Activated CD4-positive, alpha-beta T cell treated with anti-CD3 and anti-CD28 coated beads, Interleukin-2, Interleukin-6, amounts not matched to agents 100 ng/mL and 50 ng/mL, durations not matched to agents 16 hours and 8 hours (primary cell): ENCODE data around the gene NEURL4.
"Not testable (repeated sequence)": the region's sequence is repeated elsewhere in the genome, so short reads cannot be mapped to it uniquely, and the experiment has no call there.

ENCODE experiments used
- DNase-seq: peaks from one replicate; pipeline ENCODE4 v3.0.0-alpha.2; 2020

NEURL4 gene

DNA sequence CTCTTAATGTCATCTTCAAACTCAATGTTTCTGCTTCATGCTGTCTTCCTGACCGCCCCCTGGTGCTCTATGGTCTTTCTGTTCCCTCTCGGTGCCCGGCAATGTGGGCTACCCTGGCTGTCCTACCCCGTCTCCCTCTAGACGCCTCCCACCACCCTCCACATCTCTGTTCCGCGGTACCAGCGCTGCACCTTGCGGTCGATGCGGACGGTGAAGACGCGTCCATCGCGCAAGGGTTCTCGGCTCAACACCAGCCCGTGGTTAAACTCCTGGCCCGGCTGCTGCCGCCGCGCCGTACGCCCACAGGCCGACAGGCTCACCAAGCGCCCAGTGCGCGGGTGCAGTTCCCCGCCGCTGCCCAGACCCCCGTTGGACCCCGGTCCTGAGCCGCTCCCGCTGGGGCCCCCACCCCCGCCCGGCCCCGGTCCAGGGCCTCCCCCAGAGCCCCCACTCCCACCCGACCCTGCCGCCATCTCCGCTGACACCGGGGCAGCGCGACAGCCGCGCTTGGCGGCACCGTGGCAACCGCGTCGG is at the start of gene NEURL4:
TSS of gene NEURL4 (minus strand) at position 496 of the 534 bp plus-strand sequence. CDS start at position 473, 23 bp downstream.
- peak; percentile 41 for DNase-seq

DNA sequence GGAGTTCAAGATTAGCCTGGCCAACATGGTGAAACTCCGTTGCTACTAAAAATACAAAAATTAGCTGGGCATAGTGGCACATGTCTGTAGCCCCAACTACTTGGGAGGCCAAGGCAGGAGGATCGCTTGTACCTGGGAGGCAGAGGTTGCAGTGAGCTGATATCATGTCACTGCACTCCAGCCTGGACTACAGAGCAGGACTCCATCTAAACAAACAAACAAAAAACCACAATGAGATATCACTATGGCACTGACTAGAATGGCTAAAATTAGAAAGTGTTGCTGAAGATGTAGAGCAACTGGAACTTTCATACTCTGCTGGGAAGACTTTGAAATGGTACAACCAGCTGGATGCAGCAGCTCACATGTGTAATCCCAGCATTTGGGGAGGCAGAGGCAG is 45.2 kb upstream of the NEURL4 start:
- no peak for DNase-seq

DNA sequence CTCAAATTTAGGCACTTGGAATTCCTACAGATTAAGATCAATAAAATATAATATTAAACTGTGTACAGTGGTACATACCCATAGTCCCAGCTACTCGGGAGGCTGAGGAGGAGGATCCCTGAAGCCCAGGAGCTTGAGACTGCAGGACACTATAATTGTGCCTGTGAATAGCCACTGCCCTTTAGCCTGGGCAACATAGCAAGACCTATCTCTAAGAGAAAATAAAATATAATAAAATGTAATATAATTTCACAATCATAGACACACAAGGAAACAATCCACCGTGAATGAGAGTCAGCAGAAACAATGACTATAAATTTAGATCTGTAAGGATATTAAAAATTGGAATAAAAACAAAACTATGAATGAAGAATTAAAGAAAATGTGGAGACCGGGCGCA is 41.7 kb upstream of the NEURL4 start:
- DNase-seq = no peak

DNA sequence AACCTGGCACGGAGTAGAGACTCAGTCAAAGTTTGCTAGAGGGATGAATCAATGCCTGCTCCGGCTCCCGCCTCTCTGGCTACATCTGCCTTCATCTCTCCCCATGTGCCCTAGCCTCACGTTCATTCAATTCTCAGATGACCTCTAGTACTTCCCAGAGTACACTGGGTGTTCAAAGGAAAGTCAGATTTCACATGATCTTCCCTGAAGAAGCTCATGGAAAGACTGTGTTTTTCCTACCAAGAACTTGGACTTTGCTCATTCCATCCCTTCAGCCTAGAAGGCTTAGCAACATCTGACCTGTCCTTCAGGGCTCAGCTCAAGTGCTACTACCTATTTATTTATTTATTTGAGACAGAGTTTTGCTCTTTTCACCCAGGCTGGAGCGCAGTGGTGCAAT is 40.7 kb upstream of the NEURL4 start:
- DNase-seq = no peak

DNA sequence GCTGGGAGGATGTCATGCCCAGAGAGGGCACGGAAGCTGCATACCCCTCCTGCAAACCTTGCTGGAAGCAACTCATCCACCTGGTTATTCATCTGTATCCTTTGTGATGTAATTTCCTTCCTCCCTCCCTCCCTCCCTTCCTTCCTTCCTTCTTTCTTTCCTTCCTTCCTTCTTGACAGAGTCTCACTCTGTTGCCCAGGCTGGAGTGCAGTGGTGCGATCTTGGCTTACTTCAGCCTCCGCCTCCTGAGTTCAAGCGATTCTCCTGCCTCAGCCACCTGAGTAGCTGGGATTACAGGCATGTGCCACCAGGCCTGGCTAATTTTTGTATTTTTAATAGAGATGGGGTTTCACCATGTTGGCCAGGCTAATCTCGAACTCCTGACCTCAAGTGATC is 39.5 kb upstream of the NEURL4 start:
- not testable (repeated sequence) for DNase-seq

DNA sequence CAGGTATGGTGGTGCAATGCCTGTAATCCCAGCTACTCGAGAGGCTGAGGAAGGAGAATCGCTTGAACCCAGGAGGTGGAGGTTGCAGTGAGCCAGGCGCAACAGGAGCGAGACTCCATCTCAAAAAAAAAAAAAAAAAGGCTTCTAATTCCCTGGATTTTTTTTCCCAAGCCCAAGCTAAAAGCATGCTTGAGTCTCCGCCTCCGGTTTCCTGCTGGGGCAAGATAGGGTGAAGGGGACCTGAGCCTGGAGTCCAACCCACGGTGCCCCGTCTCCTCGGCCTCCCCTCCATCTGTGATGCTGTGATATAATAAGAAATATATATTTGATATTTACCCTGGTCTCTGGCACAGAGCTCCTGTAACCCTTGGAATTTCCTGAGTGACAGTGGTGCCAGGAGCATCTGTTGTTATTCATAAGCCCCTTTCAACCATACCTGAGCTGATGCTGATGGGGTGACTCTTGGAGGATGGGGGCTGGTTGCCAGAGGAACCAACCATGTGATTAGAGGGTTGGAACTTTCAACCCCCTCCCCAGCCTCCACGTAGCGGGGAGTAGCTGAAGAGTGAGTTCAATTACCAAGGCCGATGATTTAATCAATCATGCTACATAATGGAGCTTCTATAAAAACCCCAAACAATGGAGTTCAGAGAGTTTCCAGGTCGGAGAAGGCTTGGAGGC is 38.9 kb upstream of the NEURL4 start:
- no peak for DNase-seq

DNA sequence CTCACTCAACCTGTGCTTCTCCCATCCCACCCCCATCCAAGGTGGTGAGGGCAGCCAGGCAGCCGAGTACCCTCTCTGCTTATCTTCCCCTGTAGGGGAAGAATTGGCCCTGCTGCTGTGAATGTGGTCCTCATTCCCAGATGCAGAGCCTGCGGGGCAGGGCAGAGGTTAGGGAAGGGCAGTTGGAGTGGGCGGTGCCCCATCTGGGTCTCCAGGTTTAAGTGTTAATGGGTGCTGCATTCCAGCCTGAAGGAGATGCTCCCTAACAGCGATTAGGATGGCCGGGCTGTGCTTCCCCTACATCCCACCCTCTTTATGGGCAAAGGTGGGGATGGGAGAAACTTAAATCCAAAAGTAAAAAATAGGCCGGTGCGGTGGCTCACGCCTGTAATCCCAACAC is 37.9 kb upstream of the NEURL4 start:
- DNase-seq = no peak

DNA sequence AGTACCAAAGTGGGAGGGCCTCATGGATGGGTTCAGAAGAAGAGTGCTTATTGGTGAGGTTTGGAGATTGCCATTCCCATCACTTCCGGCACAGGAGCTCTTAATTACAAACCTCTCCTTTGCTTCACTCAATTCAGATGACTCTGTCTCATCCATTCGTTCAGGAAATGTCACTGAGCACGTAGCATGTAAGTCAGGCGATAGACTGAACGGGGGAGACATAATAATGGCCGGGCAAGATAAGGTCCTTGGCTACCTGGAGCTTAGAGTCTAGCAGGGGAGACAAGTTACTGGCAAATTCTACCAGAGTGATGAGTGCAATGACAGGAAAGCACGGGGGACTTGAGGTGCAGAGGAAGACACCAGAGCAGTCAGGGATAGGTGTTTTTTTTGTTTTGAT is 36.8 kb upstream of the NEURL4 start:
- DNase-seq = not testable (repeated sequence)

DNA sequence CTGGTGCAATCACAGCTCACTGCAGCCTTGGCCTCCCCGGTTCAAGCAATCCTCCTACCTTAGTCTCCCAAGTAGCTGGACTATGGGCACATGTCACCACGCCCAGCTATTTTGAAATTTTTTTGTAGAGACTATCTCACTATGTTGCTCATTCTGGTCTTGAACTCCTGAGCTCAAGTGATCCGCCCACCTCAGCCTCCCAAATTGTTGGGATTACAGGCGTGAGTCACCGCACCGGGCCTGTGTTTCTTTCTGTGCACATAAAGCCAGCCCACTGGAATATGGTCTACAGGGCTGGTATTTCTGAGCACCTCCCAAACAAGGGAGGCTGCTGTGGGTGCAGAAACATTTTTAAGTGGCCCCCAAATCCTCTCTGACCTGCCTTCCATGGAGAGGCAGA is 34.2 kb upstream of the NEURL4 start:
- no peak for DNase-seq

DNA sequence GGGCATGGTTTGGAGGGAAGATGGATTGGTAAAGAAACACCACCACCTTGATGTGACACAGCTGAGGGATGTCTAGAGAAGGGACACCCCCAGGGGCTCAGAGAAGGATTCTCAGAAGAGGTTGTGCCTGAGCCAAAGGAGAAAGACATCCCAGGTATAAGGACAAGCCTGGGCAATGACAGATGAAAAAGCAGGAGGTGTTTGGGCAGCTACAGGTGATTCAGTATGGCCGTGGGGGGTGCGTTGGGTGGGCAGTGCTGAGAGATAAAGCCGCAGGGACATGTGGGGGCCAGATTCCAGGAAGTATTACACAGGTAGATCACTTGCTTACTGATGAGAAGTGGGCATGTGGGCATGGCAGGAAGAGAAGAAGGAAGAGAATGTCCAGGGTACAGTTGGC is 32.8 kb upstream of the NEURL4 start:
- DNase-seq = no peak

DNA sequence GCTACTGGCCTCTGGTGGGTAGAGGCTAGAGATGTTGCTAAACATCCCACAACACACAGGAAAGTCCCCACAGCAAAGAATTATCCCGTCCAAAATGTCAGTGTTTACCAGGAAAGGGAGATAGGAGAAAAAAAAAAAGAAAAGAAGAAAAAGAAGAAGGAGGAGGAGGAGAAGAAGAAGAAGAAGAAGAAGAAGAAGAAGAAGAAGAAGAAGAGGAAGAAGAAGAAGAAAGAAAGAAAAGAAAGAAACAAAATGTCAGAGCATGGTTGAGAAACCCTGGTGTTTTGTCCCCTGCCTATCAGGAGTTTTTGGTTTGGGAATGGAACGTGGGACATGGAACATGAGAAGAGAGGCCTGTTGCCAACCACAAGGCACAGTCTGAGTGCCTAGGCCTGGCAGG is 28.2 kb upstream of the NEURL4 start:
- DNase-seq = no peak

DNA sequence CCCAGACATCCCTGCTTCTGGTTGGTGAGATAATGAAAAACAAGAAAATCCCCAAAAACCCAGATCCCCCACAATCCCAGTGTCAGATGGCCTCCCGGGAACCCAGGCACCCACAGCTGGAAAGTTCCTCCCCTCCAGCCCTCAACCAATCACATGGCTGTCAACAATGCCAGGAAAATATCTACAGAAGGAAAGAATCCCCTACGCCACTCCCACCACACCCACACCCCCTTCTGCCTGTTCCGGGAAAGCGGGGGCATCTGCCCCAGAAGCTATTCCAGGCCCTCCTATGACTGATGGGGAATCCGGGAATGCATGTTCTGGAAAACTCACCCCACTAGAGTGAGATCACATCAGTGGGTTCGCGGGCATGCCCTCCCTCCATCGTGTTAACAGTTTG is 27.6 kb upstream of the NEURL4 start:
- DNase-seq = no peak

DNA sequence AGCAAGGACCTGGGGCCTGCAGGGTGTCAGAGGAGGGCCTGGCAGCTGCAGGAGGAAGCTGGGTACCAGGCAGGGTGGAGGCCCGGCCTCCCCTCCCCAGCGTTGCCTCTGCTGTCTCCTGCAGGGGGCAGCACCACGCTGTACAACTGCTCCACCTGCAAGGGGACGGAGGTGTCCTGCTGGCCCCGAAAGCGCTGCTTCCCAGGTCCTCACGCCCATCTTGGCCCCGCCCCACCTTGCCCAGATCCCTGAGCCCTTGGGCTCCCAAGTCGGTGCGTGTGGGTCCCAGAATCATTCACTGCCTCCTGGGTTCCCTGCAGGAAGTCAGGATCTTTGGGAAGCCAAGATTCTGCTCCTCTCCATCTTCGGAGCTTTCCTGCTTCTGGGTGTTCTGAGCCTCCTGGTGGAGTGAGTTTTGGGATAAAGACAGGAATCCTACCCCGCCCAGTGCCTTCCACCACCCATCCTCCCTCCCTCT is 27.0 kb upstream of the NEURL4 start:
- peak; percentile 92 for DNase-seq

DNA sequence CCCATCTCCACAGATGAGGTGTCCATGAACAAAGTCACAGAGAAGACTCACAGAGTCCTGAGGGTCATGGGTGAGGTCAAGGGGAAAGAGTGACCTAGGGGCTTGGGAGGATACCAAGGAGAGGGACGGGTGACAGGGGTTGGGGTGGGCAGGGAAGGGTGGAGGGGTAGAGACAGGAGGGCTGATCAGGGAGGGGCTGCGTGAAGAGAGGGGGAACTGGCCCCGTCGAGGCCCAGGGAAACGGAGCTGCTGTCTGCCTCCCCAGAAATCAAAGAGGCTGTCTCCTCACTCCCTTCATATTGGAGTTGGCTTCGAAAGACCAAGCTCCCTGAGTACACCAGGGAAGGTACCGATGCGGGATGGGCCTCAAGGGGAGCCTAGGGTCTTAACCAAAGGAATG is 26.4 kb upstream of the NEURL4 start:
- no peak for DNase-seq

DNA sequence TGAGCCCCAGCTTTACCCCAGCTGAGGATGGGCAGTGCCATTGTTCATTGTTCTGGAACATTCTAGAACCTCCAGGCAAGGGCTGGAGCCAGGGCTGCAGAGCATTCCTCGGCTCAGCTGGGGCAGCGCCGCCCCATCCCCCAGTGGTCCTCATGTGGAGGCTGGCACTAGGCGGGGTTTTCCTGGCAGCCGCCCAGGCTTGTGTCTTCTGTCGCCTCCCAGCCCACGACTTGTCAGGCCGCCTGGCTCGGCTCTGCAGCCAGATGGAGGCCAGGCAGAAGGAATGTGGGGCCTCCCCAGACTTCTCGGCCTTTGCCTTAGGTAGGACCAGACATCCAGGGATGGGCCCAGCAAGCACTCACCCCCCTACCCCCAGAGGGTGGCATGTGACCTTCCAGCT is 25.9 kb upstream of the NEURL4 start, which contains the start of gene TMEM95:
TSS of gene TMEM95 (plus strand) at position 104 of the 400 bp plus-strand sequence. CDS start at position 153, 49 bp downstream.
- DNase-seq = no peak

DNA sequence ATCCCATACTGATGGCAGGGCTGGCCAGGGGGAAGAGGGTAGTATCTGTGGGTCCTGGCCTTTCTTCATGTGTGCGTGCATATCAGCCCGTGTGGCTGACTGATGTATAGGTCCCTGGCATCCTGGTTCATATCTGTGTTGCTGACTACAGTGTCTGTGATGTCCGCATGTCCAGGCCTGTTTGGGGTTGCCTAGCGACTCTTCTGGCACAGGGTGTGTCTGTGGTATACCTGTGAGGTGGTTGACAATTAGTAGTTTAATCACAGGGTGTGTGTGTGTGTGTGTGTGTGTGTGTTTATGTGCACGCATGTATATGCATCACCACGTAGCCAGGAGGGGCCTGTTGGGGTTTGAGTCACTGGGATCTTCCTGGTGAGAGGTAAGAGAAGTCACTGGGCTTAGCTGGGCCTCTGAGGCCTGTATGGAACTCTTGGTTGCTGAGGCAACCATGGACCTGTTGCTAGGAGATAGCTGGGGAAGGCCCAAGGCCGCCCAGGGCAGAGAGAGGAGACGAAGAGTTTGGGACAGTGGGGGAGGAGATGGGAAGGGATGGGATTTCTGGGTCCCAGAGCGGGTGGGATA is 25.2 kb upstream of the NEURL4 start:
- DNase-seq = peak; percentile 44

DNA sequence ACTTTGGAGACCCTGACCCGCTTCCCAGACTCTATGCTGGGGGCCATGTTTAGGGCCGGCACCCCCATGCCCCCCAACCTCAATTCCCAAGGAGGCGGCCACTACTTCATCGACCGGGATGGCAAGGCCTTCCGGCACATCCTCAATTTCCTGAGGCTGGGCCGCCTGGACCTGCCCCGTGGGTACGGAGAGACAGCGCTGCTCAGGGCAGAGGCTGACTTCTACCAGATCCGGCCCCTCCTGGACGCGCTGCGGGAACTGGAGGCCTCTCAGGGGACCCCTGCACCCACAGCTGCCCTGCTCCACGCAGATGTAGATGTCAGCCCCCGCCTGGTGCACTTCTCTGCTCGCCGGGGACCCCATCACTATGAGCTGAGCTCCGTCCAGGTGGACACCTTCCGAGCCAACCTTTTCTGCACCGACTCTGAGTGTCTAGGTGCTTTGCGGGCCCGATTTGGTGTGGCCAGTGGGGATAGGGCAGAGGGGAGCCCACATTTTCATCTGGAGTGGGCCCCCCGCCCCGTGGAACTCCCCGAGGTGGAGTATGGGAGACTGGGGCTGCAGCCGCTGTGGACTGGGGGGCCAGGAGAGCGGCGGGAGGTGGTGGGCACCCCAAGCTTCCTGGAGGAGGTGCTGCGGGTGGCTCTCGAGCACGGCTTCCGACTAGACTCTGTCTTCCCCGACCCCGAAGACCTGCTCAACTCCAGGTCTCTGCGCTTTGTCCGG is 23.9 kb upstream of the NEURL4 start:
- DNase-seq = no peak

DNA sequence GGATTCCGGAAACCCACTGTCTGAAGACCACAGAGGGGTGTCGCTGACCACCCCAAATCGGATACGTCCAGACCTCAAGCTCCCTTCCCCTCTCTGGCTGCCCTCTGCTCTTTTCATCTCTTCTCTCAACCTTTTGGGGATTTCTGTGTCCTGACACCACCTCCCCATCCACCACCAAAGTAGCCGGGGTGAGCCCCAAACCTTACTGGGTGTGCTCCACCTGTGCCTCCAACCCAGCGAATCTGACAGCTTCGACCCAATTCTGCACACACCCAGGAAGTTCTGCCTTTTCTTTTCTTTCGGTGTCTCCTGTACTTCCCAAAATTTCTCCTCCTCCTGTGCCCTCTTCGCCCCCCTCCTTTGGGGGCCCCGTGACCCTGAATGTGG is 23.4 kb upstream of the NEURL4 start:
- no peak for DNase-seq

DNA sequence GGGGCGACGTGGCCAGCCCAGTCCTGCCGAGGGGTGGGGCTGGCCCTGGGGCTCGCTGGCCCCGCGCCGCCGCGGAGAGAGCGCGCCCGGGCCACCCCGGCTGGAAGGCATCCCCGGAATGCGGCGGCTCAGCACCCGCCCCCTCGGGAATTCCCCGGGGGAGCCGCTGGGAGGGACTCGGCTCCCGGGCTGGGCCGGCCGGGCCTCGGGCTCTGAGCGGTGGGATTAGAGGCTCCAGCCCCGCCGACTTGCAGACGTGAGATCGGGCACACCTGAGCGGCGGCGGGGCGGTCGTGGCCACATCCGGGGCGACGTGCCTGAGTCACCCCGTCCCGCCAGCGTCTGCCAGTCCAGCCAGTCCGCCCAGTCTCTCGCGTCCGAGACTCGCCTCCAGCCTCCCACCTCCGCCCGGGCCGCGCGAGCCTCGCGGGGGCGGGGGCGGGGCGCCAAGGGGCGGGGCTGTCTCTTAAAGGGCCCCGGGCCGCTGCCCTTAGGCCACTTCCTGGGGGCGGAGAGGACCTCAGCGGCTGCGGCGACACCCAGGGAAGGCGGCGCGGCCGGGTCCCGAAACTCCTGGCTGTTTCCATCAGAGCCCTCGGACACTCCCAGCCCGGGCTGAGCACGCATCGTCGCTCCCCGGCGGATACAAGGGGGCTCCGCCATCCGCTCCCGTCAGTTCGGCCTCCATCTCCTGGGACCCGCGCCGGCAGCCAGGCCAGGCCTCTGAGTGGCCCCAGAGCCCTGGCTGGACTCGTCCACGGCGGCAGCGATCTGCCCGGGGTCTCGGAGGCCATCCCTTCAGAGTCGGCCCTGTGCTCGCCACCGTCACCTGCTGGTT is 22.7 kb upstream of the NEURL4 start, which contains the start of gene KCTD11:
TSS of gene KCTD11 (plus strand) at position 498 of the 838 bp plus-strand sequence.
- DNase-seq = peak; percentile 88

DNA sequence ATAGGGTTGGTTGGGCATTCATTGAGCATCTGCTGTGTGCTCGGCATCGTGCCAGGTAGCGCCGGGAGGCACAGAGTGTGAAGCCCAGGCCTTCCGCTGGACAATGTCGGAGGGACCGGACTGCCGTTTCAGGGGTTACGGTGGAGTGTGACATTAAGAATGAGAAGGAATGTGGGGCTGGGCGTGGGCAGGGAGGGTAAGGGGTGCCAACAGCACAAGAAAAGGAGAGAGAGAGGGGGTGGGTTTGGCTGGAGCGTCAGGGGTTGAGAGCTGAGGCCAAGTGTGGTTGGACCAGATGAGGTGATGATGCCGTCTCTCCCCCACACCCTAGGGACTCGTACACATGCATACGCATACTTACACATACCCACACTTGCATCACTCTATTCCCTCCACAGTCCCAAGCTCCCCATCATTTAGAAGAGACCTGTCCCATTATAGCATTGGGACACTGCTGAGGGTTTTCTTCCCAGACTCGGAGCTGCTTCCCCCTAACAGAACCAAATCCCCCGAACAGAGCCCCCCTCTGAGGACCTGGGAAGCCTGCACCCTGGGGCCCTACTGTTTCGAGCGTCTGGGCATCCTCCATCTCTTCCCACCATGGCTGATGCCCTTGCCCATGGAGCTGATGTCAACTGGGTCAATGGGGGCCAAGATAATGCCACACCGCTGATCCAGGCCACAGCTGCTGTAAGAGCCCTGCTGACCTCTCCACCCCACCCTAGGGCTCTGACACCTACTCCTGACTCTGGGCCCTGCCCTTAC is 19.5 kb upstream of the NEURL4 start:
- no peak for DNase-seq

DNA sequence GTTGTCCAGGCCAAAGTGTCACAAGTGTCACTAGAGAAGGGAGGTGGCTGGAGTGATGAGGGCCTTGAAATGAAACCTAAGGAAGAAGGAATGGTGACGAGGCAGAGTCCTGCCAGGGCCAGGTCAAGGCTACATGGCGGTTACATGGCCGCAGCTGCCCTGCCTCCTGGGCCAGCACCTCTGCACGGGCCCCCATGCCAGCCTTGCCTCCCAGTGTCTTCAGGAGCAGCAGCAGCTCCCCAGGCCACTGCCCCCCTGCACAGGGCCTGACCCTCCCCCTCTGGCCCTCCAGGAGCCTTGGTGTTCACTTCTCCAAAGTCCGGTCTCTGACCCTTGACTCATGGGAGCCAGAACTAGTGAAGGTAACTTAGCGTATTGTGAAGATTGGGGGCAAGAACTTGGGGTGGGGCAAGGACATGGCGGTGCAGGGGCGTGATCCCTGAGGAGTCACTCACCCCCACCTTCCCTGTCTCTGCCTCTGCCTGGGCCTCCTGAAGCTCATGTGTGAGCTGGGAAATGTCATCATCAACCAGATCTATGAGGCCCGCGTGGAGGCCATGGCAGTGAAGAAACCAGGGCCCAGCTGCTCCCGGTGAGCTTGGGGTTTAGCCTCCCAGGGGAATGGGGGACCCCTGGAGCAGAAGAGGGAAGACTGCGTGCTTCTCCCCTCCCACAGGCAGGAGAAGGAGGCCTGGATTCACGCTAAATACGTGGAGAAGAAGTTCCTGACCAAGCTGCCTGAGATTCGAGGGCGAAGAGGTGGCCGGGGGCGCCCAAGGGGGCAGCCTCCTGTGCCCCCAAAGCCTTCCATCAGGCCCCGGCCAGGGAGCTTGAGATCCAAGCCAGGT is 18.7 kb upstream of the NEURL4 start:
- DNase-seq = no peak
